ENCODE results near the gene TRHDE.

GRCh38 chr12:72679147-72679757, 407.1 kb downstream of the TRHDE start:
- TF ChIP-seq PCBP1 (IDR thresholded peaks at IDR 0.05; ENCODE audit: borderline replicate concordance, low read depth, low read length) (no peak), ZNF510 (CRISPR knock-in tag; IDR thresholded peaks at IDR 0.05; ENCODE audit: low read depth) (no peak), KLF15 (CRISPR knock-in tag; IDR thresholded peaks at IDR 0.05; ENCODE audit: borderline replicate concordance) (no peak), FOSL1 (CRISPR knock-in tag; IDR thresholded peaks at IDR 0.05; ENCODE audit: borderline replicate concordance) (no peak), ZSCAN22 (CRISPR knock-in tag; IDR thresholded peaks at IDR 0.05) (no peak), CTCF (CRISPR knock-in tag; IDR thresholded peaks at IDR 0.05) (no peak), ZNF232 (CRISPR knock-in tag; IDR thresholded peaks at IDR 0.05; ENCODE audit: borderline replicate concordance) (no peak)
